Keratinocyte (primary cell): ENCODE results near the gene CCIN. TPM values are rescaled to one million over a fixed set of nuclear protein-coding genes. Genes with fewer than 3 reads are reported as not detected.

Source experiments
- DNase-seq: peaks from one replicate; pipeline ENCODE4 v3.0.0-alpha.2; 2011; ENCODE audit warnings: low read depth, missing footprints, low spot score
- FAIRE-seq: peaks from 2 replicates; lab custom pipeline; 2011; peaks lifted over from hg19 to GRCh38; lab: Jason Lieb, UNC
- H2AFZ ChIP-seq: 2 replicates; pipeline ENCODE4 v1.6.0; 2012; ENCODE audit warnings: low read length, control low read depth, inconsistent platforms; ENCODE audit not compliant: control insufficient read depth
- H3K27ac ChIP-seq: 2 replicates; pipeline ENCODE4 v1.5.1; 2011; ENCODE audit warnings: low read length; ENCODE audit not compliant: control insufficient read depth, insufficient read depth
- H3K27me3 ChIP-seq: 3 replicates; pipeline ENCODE4 v1.6.0; 2011; ENCODE audit warnings: low read length; ENCODE audit not compliant: control insufficient read depth, insufficient read depth; ENCODE audit errors: extremely low read depth
- H3K36me3 ChIP-seq, 2 experiments: 2 replicates in 1 of 2; 3 replicates in 1 of 2; pipeline ENCODE4 v1.5.1; 2011; ENCODE audit warnings: low read length in 2 of 2, mild to moderate bottlenecking in 1 of 2; ENCODE audit not compliant: control insufficient read depth in 2 of 2, insufficient read depth in 2 of 2; ENCODE audit errors: extremely low read depth in 1 of 2
- H3K4me1 ChIP-seq: 3 replicates; pipeline ENCODE4 v1.5.1; 2011; ENCODE audit warnings: low read length; ENCODE audit not compliant: control insufficient read depth, insufficient read depth; ENCODE audit errors: extremely low read depth
- H3K4me2 ChIP-seq: 3 replicates; pipeline ENCODE4 v1.6.0; 2011; ENCODE audit warnings: low read depth, low read length; ENCODE audit not compliant: control insufficient read depth, insufficient read depth; ENCODE audit errors: extremely low read depth
- H3K4me3 ChIP-seq, 3 experiments: fragments of 200-600 bp in 1 of 3; sonication (generic) in 1 of 3; 2 replicates in 2 of 3; 3 replicates in 1 of 3; pipeline ENCODE4 v1.5.1; 2011 to 2016; ENCODE audit warnings: low read length in 3 of 3, mild to moderate bottlenecking in 3 of 3, control low read depth in 2 of 3, inconsistent platforms in 1 of 3, low read depth in 1 of 3, mixed read lengths in 1 of 3, mixed run types in 1 of 3, moderate library complexity in 1 of 3; ENCODE audit not compliant: control insufficient read depth in 2 of 3, insufficient read depth in 2 of 3; ENCODE audit errors: extremely low read depth in 1 of 3
- H3K79me2 ChIP-seq: 2 replicates; pipeline ENCODE4 v1.6.0; 2012; ENCODE audit warnings: low read length; ENCODE audit not compliant: control insufficient read depth, insufficient read depth
- H3K9ac ChIP-seq: 3 replicates; pipeline ENCODE4 v1.6.0; 2011; ENCODE audit warnings: low read length; ENCODE audit not compliant: control insufficient read depth, insufficient read depth; ENCODE audit errors: extremely low read depth
- H3K9me1 ChIP-seq: 3 replicates; pipeline ENCODE4 v1.6.0; 2011; ENCODE audit warnings: low read length; ENCODE audit not compliant: control insufficient read depth, insufficient read depth; ENCODE audit errors: extremely low read depth
- H3K9me3 ChIP-seq: 2 replicates; pipeline ENCODE4 v1.5.1; 2012; ENCODE audit warnings: low read depth, low read length; ENCODE audit not compliant: control insufficient read depth
- H4K20me1 ChIP-seq: 3 replicates; pipeline ENCODE4 v1.6.0; 2011; ENCODE audit warnings: low read length; ENCODE audit not compliant: control insufficient read depth, insufficient read depth; ENCODE audit errors: extremely low read depth
- CTCF ChIP-seq, 3 experiments: IDR thresholded peaks in 1 of 3; conservative IDR thresholded peaks in 1 of 3; optimal IDR thresholded peaks in 1 of 3; 2 replicates in 2 of 3; 3 replicates in 1 of 3; pipeline versions ENCODE3 to v1.5.1; 2011; ENCODE audit warnings: low read length in 3 of 3, mild to moderate bottlenecking in 3 of 3, moderate library complexity in 2 of 3, control low read depth in 1 of 3, inconsistent platforms in 1 of 3; ENCODE audit not compliant: insufficient read depth in 2 of 3; ENCODE audit errors: extremely low read depth in 1 of 3
- EZH2 ChIP-seq: IDR thresholded peaks from one replicate; pipeline ENCODE4 v1.6.1; 2012; ENCODE audit warnings: inconsistent platforms, mild to moderate bottlenecking, low read length, moderate library complexity
- dilution Hi-C: fragments of 300-500 bp; cut with MboI; formaldehyde crosslinking; loops from one replicate; pipeline ENCODE4 v1.7.0; 2020; ENCODE audit warnings: low sequenced_read_pairs; ENCODE audit not compliant: extremely low pct_ligation_motif_present
- polyA plus RNA-seq, 5 experiments: library from polyadenylated mRNA; depleted of rRNA in 3 of 5; stranded (reverse) in 3 of 5; stranded (forward) in 1 of 5; unstranded in 1 of 5; fragments of >200 nt; gene quantifications; 1 replicate in 1 of 5; 2 replicates in 3 of 5; 3 replicates in 1 of 5; pipeline versions ENCODE4 v1.2.1 to v1.2.3, GENCODE V29; 2011 to 2012; ENCODE audit warnings: missing spikeins in 2 of 5, low read depth in 1 of 5, low replicate concordance in 1 of 5

Gene CCIN
- polyA plus RNA-seq, 1 donor (not counting 4 experiments of a cell fraction or from before 2014, with no cell fraction given): not detected

- dilution Hi-C loops: no loop called here
- peaks cover 6% of the 10 kb centered on the region for H3K27me3 ChIP-seq
- H3K4me3 ChIP-seq: no peak overlapping the region
- H3K9me3 ChIP-seq: no peaks in the 10 kb centered on the region
- no peaks in the 10 kb centered on the region for H4K20me1 ChIP-seq
- H3K36me3 ChIP-seq: no peaks in the 10 kb centered on the region
- H3K9me1 ChIP-seq: no peaks in the 10 kb centered on the region
- DNase-seq (no peak), FAIRE-seq (no peak)
- H3K9ac ChIP-seq: no peak overlapping the region
- no peak for TF ChIP-seq EZH2
- TF ChIP-seq CTCF (optimal IDR thresholded peaks at IDR 0.05 in 1 of 3, IDR thresholded peaks at IDR 0.05 in 1 of 3, conservative IDR thresholded peaks at IDR 0.05 in 1 of 3; ENCODE audit: extremely low read depth in 1 of 3, insufficient read depth in 2 of 3, low read length in 3 of 3): no peak
- H3K4me2 ChIP-seq: no peak overlapping the region
- H3K79me2 ChIP-seq: no peaks in the 10 kb centered on the region
- no peak overlapping the region for H2AFZ ChIP-seq
- H3K4me1 ChIP-seq: no peaks in the 10 kb centered on the region
- H3K27ac ChIP-seq: no peak overlapping the region
Measured at GRCh38 chr9:36173861-36174260, 4.7 kb downstream of the CCIN start.

- H3K27ac ChIP-seq: no peak overlapping the region
- no peaks in the 10 kb centered on the region for H4K20me1 ChIP-seq
- dilution Hi-C loops: no loop called here
- H3K9me3 ChIP-seq: no peaks in the 10 kb centered on the region
- no peaks in the 10 kb centered on the region for H3K9me1 ChIP-seq
- DNase-seq (no peak), FAIRE-seq (no peak)
- H2AFZ ChIP-seq: no peak overlapping the region
- no peak overlapping the region for H3K4me3 ChIP-seq
- H3K36me3 ChIP-seq: no peaks in the 10 kb centered on the region
- H3K4me1 ChIP-seq: no peaks in the 10 kb centered on the region
- H3K9ac ChIP-seq: no peak overlapping the region
- TF ChIP-seq EZH2 (no peak), CTCF (optimal IDR thresholded peaks at IDR 0.05 in 1 of 3, IDR thresholded peaks at IDR 0.05 in 1 of 3, conservative IDR thresholded peaks at IDR 0.05 in 1 of 3; ENCODE audit: extremely low read depth in 1 of 3, insufficient read depth in 2 of 3, low read length in 3 of 3) (no peak)
- no peaks in the 10 kb centered on the region for H3K79me2 ChIP-seq
- no peak overlapping the region for H3K4me2 ChIP-seq
- peaks cover 6% of the 10 kb centered on the region for H3K27me3 ChIP-seq
Measured at GRCh38 chr9:36174271-36174670, 5.1 kb downstream of the CCIN start.
